Posterior cingulate gyrus (tissue), 11 donors: ENCODE data around the gene PRKCE.

Source experiments
- DNase-seq, 10 donors: peaks; one replicate each; pipeline versions ENCODE4 v3.0.0 to v3.0.0-alpha.2; 2020 to 2021; ENCODE audit warnings: mixed read lengths in 3 of 10
- intact Hi-C: fragments of 100-400 bp; cut with DNase I; formaldehyde crosslinking; loops from one replicate; pipeline ENCODE4 v1.15.1; 2023

PRKCE gene

DNA sequence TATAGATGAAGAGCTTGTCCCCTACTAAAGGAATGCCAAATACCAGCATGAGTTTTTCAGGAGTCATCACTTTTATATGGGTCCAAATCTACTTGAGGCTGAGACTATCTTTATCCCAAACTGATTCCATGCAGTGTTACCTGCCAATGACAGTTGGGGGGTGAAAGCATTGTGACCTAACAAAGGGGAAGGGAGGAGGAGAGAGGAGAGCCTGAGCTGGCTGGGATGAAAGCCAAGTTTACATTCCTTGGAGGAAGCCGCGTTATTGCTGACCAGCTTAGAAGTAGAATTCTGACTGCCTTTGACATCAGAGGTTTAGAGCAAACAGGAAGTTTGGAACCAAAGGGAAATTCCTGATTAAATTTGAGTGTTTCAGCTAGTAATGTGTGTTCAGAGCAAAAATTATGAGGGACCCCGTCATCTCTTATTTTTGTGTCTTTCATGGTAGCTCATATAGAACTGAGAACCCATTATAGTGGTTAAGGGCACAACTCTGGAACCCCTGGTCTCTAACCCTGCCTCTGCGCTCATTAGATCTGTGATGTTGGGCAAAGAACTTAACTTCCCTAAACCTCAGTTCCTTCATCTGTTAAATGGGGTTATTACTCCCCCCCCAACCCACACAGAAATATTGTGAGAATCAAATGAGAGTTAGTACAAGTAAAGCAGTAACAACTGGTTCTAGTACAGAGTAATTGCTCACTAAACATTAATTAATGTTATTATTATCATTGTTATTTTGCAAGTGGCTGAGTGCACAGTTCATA, 446.4 kb downstream of the PRKCE start:
- intact Hi-C loops = no loop called here
- DNase-seq = no peak

DNA sequence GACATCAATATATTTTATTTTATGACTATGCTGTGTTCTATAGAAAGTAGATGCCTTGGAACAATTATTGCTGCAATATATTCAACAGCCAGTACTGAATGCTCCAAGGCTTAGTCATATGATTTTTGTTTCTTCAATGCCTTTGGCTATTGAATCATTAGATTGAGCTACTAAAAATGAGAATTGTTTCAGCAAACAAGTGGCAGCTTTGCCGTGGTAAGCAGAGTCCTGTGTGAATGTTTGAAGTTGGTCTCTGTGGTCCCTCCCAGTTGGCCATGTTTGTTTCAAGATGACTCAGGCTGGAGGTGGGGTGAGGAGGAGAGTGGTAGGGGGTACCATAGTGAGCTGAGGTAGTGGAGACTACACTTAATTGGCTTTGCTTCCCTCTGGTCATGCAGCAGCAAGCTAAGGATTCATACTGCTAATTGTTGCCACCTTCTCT, 447.2 kb downstream of the PRKCE start:
- intact Hi-C loops = no loop called here
- no peak for DNase-seq

DNA sequence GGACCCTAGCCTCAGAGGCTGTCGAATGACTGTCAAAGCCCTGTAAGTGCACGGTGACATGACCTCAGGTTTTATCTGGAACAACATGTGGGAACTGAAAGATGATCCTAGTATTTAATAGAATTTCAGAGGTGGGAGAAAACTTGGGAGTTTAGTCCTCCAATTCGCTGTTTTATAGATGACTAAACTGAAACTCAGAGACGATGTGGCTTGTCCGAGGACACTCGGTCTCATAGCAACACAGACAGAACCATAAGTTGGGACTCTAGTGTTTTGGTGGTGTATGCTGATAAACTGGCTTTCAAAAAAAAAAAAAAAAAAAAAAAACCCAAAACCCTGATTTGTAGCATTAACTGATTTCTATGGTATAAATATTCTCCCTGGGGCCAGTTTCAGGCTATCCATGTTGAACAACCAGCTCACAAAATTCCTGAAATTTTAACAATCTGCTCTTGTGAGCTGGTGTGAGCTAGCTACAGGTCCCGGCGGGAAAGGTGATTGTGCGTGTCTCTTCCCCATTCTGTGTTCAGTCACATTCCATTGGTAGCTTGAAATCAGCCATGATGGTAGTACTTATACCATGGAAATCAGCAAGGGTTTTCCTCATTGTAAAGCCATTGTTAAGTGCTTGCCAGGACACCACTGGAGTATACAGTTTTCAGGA, 450.2 kb downstream of the PRKCE start:
- DNase-seq = no peak
- intact Hi-C loops = no loop called here

DNA sequence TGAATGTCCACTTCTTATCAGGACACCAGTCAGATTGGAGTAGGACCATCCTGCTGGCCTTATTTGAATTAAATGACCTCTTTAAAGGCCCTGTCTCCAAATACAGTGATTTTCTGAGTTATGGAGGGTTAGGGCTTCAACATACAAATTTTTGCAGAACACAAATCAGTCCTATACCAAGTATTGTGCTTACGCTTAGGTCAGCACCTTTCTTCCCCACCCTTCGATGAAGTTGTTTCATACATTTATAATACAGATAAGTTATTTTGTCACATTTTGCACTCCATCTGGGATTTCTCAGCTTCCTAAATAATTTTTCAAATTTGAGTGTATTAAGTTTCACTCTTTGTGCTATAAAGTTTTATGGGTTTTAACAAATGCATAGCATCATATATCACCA, 455.2 kb downstream of the PRKCE start:
- intact Hi-C loops = no loop called here
- DNase-seq = no peak

DNA sequence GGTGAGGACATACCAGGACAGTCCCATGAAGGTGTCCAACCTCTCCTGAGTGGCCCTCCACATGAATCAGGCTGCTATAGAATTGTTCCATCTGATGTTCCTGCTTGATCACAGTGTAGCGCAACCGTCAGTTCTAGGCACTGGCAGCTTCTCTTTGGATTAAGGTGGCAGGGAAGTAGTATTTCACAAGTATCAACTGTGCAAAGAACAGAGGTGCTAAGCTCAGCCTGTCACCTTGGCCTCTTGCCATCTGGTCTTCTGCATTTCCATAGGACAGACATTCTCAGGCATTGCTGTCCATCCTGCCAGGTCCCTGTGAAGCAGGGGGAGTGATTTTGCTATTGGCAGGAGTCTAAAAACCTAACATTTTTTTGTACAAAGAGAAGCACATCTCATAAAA, 463.5 kb downstream of the PRKCE start:
- intact Hi-C loops = no loop called here
- DNase-seq = no peak

DNA sequence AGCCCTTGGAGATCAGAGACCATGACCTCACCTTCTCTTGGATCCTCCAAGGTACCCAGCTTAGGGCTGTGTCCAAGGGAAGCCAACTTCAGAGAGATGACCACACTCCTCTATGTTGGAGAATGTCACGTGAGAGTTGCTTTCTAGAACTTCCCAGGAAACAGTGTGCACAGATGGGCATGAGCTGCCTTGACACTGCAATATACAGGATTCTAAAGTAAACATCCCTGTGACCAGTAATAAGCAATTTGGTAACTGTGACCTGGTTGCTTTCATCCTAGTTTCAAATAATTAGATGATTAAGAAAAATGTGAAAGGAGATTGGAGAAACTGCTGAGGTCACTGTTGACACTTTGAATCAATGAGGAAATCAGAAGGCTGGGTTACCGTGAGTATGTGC, 464.7 kb downstream of the PRKCE start:
- no peak for DNase-seq
- intact Hi-C loops = no loop called here

DNA sequence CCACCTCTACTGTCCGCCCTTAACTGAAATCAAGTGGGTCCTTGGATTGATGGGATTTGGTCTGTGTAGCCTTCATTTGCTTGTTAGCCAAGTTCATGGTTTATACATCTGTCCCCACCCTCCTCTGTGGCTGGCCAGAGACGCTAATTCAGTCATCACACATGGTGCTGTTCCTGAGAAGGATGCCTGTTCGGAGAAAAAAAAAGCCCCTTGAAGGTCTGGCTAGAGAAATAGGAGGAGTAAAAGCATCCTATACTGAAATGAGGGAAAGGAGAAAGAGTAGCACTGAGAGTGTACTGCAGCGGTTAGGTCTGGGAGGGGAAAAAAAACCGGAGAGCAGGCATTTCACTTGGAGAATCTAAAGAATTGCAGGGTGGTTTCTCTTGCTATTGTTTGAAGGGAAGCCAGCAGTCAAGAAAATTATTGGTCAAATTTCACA, 465.1 kb downstream of the PRKCE start:
- DNase-seq = no peak

DNA sequence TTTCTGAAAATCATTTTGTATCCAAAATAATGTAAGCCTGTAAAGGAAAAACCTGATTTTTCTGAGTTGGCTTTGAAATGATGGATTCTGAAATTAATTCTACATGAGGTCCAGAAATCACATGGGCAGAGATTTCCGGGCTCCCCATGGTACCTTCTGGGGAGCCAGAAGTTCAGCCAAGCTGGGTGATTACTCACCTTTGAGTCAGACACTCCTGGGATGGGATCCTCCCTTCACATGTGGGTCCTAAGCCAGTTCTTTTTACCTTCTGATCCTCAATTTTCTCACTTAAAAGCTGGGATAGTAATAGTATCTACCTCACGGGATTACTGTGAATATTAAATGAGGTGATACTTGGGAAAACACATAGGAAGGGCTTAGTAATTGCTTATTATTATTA, 465.9 kb downstream of the PRKCE start:
- intact Hi-C loops = no loop called here
- DNase-seq = no peak

More for the DNA sequence above, 465.1 kb downstream of the PRKCE start:
- intact Hi-C loops = no loop called here

DNA sequence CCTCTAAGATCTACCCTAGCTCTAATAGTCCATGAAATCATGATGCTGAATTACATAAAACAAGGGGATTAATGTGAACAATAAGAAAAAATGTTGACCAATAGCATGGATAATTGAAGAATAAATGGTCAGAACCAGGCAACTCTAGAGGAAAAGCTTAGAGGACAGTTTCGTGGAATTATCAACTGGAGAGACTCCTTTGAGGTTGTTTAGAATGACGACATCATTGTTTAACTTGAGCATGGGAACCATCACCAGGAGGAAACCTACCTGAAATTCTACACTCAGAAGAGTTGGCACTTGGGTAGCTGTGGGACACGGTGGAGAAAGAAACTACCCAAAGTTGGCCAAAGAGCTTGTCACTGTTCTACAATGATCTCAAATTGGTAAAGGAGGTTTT, 466.5 kb downstream of the PRKCE start:
- no peak for DNase-seq
- intact Hi-C loops = no loop called here

DNA sequence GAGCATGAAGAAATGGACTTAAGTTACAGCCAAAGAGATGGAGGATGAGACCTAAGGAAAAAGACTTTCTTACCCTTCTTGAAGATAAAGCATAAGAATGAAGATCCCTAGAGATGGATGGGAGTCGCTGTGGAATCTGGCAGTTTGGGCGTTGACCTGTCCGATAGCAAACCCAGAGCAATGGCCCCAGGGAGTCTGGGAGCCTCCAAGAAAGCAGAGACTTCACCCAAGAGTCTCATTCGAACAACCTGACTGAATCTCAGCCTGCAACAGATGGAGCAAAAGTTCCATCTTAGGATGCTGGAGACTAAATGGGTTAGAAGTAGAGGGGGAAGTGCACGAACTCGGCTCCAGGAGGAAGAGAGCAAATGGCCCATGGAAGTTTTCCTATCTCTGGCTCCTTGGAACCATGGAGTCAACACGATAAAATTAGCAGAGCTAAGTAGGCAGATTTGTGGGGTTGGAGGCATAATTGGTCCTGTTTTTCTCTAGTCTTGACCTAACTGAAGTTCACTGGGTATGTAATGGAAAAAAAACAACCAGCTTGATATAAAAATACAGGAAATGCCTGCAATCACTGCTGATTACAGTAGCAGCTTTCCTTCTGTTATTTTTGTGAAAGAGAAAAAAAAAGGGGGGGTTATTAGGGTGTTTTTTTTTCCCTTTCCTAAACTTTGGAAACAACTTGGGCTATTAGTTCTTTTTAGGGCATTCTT, 467.3 kb downstream of the PRKCE start:
- intact Hi-C loops = no loop called here
- no peak for DNase-seq

DNA sequence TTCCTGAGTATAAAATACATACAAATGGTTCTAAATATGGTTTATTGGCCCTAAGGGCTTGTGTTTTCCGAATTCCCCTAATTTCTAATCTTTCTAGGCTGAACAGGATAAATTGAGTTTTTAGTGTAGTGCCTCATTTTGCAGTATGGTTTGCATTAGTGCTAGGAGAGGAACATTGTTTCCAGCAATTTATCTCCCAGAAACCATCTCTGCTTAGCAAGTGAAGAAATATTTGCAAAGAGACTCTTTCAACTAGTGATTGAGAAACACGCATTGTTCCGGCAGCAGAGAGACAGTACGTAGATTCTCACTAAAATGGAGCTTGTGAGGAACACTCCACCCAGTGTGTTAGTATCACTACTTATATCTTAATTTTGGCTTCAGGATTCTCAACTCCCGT, 468.0 kb downstream of the PRKCE start:
- intact Hi-C loops = no loop called here
- DNase-seq = no peak

DNA sequence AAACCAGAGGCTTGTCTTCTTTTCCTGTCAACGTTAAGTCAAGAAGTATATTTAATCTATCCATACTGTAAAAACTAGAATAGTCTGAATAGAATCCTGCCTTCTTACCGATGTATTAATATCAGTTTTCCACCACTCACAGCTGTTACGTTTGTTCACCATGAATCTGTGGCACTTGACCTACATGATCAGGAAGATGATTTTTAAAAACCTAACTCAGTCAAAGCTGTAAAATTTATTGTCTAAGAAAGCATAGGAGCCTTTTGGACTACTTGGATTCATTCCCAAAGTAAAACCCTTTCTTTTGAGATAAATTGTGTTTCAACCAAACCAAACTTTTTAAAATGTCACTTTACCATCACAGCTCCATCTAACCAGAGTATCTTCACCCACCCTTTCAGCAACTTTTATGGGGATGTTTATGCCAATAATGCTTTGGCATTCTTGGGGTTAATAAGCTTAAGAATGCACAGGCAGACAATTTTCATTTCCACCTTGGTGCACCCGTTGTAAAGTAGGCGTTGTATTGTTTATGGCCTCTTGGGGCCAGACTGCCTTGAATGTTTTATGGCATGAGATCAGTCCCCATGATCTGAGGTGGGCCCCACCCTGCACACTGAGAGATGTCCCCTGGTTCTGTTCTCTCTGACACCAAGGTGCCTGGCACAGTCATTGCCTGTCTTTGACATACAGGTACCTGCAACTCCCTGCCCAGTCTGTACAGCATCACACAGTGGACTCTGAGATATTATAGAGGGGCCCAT, 469.5 kb downstream of the PRKCE start:
- no peak for DNase-seq
- intact Hi-C loops = no loop called here

DNA sequence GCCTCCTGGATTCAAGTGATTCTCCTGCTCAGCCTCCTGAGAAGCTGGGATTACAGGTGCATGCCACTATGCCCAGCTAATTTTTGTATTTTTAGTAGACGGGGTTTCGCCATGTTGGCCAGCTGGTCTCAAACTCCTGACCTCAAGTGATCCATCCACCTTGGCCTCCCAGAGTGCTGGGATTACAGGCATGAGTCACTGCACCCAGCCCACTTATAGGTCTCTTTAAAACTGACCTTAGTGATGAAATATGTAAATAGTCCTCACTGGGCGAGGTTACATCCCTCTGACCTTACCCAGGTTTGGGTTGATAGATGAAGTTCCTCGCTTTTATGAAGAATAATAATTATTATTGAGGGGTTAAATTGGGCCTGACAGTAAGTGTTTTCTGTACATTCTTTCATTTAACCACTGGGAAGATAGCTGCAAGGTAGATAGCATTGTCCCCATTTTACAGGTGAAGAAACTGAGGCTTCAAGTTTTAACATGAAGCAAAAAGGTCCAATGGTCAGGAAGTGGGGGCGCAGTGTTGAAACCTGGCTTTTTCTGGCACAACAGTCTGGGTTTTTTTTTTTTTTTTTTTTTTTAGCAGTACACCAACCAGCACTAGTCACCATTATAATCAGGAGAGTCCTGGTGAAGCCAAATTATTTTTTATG, 471.0 kb downstream of the PRKCE start:
- intact Hi-C loops = no loop called here
- no peak for DNase-seq

DNA sequence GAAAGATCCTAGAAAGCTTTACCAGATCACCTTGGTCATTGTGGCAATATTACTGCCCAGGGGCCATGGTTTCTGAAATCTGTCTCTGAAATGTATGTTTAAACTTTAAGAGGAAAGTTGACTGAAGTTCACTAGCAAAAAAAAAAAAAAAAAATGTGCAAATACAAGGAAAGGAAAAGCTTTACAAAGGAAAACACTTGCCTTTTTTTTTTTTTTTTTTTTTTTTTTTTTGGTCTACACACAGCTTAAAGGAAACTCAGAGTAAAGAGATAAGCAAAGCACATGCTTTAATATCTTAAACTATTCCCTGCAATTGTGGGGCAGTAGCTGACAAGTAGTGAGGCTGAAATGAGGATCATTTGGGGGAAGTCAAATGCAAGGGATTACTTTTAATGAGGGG, 471.5 kb downstream of the PRKCE start:
- intact Hi-C loops = no loop called here
- no peak for DNase-seq

DNA sequence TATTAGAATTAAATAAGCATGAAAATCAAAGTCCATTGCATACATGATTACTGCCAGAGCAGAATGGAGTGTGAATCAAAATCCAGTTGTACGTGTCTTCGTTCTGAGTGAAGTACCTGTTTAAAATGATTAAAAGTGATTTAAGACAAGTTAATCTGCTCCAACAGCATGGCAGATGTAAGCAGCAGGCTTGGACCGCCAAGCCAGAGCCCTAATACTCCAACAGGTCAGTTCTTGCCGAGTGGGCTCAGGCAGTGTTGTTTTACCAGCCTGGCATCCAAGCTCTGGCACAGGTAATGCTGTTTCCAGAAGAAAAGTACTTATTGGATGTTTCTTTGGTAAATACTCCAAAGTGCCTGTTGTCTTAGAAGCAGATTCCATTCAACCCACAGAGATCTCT, 474.3 kb downstream of the PRKCE start:
- DNase-seq = no peak
- intact Hi-C loops = no loop called here

DNA sequence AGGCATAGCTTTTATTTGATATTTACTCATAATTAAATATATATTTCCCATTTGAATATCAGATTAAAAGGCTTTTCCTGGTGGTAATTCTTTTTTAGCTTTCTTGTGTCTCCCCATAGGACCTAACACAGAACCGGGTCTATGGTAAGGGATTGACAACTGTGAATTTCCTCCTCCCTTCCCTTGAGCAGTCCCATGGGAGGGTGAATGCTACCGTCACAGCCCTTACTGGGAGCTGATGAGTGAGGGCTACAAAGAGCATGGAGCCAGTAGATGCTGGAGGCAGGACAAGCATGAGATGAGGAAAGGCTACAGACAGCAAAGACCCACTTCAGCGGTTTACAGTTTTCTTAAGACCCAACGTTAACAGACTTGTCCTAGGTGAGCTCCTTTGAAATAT, 475.1 kb downstream of the PRKCE start:
- no peak for DNase-seq
- intact Hi-C loops = no loop called here

DNA sequence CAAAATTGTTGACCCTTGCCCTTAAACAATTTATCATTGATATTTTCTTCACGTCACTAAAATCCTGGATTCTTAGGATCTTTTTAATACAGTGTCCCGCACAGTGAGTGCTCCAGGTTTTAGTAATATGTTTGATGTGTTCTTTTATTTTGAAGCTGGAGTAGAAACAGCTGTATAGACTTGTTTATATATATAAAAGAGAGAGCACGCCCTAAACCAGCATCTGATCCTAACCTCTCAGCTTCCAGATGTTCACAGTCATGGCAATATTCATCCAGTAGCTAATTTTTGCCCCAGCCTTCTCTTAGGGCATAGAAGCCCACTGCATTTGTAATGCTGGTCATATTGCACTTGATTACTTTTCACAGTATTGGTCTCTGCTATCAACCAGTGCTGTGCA, 475.7 kb downstream of the PRKCE start:
- DNase-seq = no peak
- intact Hi-C loops = no loop called here

DNA sequence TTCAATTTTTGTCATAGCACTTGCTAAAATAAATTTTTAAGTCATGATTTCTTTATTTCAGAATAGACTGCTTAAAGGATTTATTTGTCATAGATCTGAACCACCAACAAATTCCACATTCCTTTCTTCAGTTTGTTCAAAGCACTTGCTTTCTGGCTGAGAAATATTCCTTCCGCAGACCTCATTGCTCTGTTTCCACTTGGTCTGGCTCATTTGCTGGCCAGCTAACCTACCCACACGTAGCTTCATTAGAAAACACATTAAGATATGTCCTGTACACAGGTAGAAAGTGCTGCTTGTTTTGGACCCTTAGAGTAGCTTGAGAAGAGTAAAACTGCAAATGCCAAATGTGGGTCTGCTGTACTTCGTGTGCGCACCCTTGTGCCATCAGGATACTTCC, 479.0 kb downstream of the PRKCE start:
- intact Hi-C loops = no loop called here
- no peak for DNase-seq

DNA sequence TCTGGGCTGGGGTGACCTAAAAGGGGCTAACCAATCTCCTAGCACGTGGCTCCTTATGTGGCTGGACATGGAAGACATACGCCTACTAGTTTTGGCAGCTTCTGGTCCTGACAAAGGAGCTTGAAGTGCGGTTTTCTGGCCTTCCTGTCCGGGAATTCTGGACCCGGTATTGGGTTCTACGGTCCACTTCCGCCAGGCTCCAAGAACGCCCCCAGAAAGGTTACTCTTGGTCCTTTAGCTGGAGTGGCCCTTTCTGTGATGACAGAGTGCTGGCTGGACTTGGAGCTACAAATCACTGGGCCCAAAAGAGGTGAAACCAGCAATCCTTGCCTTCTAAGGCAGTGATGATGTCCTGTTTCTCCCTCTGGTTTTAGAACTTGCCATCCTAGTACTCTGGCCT, 481.5 kb downstream of the PRKCE start:
- intact Hi-C loops = no loop called here
- no peak for DNase-seq

DNA sequence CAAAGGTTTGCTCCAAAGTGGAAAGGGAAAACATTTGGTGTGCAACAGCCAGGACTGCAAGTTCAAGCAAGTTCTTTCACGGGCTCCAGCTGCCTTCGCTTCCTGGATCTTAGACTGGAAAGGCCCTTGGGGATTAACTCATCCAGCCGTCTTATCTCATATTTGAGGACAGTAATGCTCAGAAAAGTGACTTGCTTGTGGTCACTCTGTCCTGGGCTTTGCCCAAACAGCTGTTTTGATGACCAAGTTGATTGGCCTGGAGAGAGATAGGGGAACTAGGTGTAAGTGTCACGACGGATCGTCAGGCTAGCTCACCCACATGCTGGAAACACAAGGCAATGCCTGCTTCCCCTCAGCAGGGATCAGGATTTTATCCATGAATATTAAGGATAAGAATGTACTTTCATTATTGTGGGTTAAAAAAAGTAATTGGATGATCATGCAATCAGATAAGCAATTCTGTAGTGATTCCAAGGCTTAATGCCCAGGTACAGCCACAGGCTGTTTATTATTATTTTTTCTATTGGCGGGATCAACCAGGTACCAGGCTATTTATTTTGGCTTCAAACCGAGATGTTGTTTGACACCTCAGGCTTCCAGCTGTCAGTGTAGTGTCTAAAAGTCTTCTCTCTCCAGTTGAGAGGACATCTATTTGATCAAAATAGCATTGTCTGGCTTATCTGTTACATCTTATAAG, 483.2 kb downstream of the PRKCE start:
- intact Hi-C loops = no loop called here
- DNase-seq = no peak
